DLD1 (cell line): Measurements from ENCODE around the gene KPNA1.

Experiments used
- in situ Hi-C: cut with HindIII; loops from 2 replicates; pipeline ENCODE4 v1.10.0; 2017; ENCODE audit warnings: low sequenced_read_pairs

The KPNA1 gene

DNA sequence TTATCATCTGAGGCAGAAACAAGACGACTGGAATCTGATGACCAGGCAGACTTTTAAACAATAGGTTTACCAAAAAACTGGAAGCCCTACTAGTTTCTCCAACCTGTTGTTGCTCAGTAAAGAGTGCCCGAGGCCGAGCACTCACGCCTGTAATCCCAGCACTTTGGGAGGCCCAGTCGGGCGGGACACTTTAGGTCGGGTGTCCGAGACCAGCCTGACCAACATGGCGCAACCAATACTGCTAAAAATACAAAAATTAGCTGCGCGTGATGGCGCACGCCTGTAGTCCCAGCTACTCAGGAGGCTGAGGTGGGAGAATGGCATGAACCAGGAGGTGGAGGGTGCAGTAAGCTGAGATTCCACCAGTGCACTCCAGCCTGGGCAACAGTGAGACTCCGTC lies 97.8 kb downstream of the KPNA1 start:
- in situ Hi-C loops, result no loop called here

DNA sequence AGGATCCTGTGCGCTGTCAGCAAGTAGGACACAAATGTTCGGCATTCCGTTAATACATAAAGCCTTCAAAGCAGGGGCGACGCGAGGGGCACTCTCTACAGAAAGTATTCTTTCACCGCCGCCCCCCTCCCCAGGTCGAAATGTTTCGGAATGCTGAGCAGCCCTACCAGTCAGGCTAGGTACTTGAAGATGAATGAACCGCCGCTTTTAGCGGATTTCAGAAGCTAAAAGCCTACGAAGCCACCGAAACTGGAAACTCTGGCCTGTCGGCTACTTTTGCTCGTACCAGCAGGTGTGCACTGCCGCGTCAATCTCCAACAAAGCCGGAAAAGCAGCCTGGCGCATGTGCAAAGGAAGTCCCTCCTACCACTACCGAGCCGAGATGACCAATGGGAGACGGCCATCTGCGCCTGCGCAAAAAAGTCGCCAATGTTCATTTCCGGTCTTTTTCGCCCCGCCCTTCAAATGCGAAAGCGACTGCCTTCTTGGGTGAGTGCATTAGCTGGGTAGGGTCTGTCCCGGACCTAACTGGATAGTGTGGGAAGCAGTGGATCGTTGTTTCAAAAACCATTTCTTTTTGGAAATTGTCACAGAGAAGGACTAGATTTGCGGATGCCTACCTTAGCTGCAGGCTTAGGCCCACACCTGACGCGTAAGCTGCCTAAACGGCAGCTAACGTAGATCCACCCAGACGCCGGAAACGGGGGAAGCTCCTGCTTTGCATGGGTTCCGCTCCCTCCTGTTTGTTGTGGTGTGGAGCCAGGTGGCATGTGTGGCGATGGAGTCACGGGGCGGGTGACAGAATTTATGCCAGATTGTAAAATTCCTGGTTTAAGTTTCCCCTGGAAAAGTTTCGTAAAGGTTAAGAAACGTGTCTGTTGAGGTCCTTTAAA lies 98.7 kb downstream of the KPNA1 start, which contains the start of gene WDR5B:
WDR5B (minus strand) TSS at position 301 of the 893 bp plus-strand sequence. CDS start 534 bp downstream, outside the sequence.
- in situ Hi-C loops, result no loop called here

DNA sequence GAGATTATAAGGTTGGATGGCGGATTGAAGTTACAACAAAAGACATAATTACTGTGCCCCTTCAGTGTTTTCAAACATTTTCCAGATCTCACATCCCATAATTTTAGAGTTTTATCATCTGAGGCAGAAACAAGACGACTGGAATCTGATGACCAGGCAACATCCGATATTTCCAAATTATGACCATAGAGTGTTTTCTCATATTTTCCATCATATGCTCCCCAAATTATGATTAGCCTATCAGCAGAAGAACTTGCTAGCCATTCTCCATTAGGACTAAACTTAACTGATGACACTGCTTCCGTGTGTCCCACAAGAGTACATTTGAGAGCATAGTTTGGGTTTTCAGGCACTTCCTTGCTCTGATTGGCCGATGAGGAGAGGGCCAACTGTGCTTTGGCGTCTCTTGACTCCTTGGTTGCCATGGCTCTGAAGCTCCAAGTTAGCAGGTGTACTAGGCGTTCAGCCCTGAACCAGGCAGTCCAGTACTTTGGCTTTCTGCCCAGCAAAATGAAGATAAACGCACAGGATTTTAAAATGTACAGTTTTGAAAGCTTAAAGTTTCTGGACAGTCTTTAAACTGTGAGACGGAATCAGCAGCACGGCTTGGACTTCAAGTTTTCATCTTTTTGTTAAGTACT lies 99.5 kb downstream of the KPNA1 start:
- in situ Hi-C loops, result no loop called here

DNA sequence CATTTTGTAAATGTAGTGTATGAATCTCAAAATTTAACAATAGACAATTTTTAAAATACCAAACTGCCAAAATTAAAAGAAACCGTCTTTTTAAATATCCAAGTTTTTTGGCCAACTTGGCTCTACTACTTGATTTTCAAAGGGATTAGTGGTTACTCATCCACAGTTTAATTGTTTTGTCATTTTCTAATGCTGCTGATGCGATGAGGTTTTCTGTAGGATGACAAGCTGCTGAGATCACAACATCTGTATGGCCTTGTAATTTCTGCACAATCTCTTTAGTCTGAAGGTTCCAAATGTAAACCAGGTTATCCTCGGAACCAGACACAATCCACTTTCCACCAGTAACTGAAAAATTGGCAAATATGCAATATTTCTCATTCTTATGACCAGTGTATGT lies 100.3 kb downstream of the KPNA1 start:
- in situ Hi-C loops, result no loop called here

DNA sequence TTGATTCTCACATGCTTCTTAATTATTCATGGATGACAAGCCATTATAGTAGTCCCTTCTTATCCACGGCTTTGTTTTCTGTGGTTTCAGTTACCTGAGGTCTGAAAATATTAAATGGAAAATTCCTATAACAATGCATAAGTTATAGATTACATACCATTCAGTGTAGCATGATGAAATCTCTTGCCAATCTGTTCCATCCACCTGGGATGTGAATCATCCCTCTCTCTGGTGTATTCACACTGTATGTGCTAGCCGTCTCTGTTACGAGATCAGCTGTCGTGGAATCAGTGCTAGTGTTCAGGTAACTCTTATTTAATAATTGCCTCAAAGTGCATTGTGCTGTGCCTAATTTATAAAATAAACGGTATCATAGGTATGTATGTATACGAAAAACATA lies 104.1 kb downstream of the KPNA1 start:
- in situ Hi-C loops, result no loop called here

DNA sequence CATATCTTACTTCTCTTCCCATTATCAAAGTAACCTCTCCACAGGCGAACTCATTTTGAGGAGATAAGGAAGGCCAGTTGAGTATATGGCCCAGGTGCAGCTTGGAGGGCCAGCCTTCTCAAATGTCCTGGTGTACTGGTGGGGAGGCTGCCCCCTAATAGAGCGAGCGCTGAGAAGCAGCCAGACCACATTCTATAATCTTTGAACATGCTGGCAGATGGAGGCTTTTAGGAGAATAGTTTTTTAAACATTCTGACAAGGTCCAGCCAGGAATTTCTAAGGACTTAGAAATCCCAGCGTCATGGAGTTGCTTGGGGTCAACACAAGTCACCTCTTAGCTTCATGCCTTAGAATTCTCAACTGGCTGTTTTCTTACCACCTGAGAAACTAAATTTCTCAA lies 104.6 kb downstream of the KPNA1 start:
- in situ Hi-C loops, result no loop called here

DNA sequence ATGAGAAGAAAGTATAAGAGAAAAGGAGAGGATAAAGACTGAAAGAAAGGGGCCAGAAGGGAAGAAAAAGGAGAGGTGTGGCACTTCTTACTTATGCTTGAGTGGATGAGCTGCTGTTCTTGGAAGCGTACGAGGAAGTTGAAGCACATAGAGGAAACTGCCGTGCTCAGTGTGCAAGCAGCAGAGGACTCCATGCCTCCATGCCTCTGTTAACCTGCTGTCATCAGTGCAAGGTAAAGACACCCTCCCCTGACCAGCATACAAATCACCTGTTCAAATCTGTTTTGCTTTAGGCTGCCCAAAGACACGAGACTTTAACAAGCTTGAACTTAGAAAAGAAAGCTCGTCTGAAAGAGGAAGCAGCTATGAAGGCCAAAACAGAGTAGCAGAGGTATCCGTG lies 105.3 kb downstream of the KPNA1 start:
- in situ Hi-C loops, result no loop called here

DNA sequence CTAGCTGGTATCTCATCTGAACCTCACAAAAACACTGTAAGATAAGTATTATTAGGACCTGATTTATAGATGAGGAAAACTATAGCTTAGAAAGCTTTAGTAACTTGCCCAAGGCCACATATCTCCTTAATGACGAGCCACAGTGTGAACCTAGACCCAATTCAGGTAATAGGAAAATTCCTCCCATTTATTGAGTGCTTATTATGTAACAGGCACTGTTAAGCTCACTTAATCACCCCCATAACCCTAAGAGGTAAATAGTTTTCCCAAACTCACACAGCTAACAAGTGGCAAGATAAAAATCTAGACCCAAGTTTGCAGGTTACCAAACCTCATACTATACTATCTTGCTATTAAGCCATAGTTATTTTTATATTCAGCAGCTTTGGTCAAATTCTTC lies 106.8 kb downstream of the KPNA1 start:
- in situ Hi-C loops, result no loop called here

DNA sequence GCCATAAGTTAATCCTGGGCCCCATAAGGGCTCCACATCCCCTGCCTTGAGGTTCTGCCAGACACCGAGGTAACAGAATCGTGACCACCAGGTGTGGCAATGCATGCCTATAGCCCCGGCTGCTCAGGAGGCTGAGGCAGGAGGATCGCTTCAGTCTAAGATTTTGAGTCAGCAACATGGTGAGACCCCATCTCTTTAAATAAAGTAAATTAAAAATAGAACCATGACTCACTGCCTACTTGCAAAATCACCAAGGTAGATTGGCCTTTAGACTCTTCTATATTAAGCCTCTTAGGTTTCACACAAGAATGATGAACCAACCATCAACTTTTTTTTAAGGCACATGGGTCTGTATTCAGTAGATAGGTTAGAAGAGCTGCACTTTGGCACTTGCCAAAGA lies 108.5 kb downstream of the KPNA1 start:
- in situ Hi-C loops, result no loop called here

DNA sequence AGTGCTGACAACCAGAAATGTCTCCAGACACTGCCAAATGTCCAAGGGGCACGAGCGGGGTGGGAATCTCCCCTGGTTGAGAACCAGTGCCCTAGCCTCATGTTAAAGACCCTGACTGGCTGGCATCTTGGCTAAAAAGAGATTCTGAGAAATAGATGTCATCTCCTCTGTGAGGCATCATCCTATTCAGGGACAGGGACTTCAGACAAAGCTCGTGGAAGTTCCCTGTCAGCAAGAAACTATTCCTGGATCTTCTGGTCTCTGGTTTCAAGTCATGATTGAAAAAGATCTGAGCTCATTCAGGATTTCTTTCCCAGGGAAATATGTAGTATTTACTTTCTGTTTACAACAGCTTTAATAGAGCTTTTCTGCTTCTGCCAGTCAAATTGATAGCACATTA lies 109.7 kb downstream of the KPNA1 start:
- in situ Hi-C loops, result no loop called here

DNA sequence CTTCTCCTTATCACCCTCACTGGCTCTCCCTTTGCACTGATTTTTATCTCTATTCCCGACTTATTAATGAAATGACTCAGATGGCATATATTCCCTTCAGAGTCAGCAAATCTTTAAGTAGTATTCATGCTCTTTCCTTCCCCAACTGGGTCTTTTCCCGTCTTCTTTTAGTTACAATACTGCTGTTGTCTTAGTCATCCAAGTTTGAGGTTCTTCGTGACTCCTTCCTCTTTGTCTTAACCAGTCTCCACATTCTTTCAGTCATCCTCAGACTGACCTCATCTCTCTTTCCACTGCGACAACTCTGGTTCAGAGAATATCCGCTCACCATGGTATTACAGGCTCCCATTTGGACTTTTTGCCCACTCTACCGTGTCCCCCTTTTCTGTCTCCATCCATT lies 111.2 kb downstream of the KPNA1 start:
- in situ Hi-C loops, result no loop called here

DNA sequence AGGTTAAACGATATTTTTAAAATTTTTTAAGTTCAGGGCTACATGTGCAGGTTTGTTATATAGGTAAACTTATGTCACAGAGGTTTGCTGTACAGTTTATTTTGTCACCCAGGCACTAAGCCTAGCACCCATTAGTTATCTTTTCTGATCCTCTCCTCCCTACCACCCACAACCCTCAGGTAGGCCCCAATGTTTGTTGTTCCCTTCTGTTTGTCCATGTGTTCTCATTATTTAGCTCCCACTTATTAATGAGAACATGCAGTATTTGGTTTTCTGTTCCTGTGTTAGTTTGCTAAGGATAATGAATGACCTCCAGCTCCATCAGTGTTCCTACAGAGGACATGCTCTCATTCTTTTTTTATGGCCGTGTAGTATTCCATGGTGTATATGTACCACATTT lies 115.8 kb downstream of the KPNA1 start:
- in situ Hi-C loops, result no loop called here

DNA sequence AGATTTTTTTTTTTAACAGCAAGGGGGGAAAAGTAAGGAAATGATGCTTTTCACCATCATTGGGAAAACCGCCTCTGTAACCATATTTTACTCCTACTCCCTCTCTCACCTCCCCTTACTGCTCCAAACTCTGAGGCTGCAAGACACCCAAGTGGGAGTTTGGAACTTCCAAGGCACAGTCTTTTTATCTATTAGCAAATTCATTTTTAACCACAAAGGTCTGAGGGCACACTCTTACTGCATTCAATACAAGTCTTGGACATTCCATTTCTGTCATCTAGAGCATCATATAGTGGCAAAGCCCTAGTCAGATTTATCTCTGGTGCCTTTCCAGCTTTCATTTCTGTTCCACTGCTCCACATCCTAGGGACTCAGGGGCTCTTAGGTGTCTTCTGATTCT lies 117.5 kb downstream of the KPNA1 start:
- in situ Hi-C loops, result no loop called here

DNA sequence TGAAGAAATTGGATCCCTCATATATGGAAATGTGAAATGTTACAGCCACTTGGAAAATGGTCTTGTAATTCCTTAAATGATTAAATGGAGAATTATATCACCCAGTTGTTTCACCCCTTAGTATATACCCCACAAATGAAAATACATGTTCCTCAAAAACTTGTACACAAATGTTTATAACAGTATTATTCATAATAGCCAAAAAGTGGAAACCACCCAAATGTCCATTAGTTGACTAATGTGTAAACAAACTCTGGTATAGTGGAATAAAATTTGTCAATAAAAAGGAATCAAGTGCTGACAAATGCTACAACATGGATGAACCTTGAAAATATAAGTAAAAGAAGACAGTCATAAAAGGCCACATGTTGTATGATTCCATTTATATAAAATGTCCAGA lies 118.2 kb downstream of the KPNA1 start:
- in situ Hi-C loops, result no loop called here

DNA sequence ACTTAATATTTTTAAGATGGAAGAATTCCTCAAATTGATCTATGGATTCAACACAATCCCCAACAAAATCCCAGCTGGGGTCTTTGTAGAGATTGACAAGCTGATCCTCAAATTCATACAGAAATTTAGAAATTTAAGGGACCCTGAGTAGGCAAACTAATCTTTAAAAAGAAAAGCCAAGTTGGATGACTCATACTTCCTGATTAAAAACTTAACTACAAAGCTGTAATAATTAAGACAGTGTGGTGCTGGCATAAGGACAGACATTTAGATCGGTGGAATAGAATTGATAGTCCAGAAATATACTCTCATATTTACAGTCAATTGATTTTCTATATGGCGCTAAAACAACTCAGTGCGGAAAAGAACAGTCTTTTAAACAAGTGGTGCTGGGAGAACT lies 119.2 kb downstream of the KPNA1 start:
- in situ Hi-C loops, result no loop called here

DNA sequence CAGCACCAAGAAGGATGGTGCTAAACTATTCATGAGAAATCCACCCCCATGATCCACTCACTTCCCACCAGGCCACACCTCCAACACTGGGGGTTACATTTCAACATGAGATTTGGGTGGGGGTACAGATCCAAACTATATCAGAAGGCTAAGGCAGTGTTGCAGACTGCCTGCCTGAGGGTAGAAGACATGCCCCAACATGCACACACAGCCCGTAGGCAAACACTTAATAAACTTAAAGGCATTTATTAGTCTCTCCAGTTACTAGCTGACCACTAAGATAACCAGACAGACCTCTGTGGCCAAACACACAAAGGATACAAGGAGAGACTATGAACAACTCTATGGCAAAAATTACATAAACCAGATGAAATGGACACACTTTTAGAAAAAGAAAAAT lies 120.6 kb downstream of the KPNA1 start:
- in situ Hi-C loops, result no loop called here

DNA sequence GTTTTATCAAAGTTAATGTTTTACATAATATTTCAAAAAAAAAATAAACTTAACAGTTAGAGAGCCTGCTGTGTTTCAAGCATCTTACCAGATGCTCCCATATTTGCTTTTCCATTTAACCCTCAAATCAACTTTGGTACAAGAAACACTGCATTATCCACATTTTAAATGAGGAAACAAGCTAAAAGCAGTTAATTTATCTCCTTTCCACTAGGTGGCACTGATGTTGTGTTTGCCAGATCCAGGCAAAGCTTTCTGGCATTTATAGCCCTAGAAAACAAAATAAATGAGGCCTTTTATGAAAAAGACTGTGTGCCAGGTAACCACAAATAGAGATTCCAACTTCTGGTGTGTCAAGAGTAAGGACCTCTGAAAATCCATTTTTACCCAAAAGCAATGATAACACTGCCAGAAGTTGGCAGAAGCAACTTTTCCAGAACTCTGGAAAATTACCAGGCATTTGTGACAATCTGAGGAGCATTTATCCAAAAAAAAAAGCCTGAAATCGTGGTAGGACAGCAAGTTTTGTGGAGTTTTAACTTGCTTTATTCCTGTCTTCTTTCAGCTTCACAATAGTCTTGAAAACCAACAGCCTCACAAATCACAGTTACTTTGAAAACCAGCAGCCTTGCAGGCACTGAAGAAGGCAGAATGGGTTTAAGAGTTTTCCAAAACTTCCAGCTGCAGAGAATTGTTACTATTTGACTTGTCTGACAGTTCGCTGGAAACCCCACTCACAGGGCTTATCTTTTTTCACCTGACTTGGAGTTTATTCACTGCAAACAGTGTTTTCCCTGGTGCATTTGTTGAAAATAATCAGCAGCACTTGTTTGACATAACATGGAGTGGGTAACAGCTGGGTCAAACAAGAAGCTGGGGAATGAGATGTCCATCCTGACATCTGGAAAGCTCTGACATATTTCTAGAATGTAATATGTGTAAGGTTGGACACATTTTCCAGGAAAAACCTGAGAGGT lies 121.6 kb downstream of the KPNA1 start:
- in situ Hi-C loops, result no loop called here

DNA sequence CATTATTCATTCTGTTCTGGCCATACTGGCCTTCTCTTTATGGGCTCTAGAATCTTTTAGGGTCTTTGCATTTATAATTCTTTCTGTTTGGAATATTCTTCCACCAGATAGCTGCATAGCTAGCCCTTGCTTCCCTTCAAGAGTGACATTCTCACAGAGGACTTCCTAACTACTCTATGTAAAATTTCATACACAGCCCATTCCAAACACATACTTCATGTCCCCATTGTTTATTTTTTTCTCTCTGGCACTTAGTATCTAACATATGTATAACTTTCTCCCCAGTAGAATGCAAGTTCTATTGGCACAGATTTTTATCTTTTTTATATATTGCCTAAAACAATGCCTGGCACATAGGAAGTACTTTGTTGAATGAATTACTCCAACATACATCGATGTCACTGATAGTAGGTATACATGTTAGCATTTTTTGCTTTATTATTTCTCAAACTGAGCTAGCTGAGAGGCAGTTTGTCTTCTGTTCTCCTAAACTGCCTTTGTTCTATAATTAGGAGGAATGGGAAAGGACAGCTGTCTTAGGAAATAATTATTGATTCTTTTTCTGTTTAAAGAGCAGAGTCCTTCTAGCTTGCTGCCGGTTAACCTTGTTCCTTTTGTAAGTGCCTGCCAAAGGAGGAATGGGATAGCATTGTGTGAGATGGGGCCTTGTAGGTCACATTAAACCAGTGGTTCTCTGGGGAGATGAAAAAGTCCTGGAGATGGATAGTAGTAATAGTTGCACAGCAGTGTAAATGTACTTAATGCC lies 122.9 kb downstream of the KPNA1 start:
- in situ Hi-C loops, result no loop called here

DNA sequence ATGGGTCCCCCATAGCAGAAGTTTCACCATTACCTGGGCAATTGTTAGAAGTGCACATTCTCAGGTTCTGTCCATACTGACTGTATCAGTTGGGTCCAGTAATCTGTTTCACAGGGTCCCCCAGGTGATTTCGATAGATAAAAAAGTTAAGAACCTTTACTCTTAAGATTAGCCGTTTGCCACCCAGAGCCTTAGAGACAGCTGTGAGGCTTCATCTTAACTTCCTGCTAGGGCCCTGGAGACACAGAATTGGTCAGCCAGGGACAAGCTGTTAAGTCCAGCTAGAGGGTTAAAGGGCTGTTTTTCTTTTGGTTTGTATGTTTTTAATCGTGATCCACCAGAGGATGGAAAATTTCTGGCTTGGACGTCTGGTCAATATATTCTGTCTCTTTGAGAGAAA lies 124.1 kb downstream of the KPNA1 start:
- in situ Hi-C loops, result no loop called here

DNA sequence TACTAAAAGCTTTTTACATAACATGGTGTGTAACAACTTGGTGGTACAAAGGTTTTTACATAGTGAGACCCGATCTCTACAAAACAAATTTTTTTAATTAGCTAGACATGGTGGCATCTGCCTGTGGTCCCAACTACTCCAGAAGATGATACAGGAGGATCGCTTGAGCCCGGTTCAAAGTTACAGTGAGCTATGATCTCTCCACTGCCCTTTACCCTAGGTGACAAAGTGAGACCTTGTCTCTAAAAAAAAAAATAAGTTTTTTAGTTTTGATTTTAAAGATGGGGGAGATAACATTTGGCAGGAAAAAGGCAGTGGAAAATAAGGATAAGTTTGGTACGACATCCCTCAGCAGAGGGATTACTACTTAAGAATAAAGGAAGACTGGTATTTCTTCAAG lies 124.8 kb downstream of the KPNA1 start:
- in situ Hi-C loops, result no loop called here

DNA sequence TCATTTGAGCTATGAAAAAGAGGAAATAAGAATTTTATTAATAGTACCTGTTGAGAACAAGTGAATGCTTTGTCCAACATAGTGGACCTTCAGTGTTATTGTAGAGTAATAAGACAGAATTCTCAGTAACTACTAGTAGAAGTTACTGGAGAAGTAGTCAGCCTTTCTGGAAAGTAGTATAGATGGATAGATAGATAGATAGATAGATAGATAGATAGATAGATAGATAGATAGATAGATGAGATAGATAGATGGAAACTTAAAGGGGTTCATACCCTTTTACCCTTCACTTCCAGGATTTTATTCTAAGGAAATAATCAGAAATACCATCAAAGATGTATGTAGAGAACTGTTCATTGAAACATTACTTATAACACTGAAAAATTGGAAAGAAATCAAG lies 125.5 kb downstream of the KPNA1 start:
- in situ Hi-C loops, result no loop called here
